DOHH2 (cell line): ENCODE data around the gene KRTAP17-1.

Experiments used
- CTCF ChIP-seq: fragments of 200-600 bp; sonication (generic); IDR thresholded peaks from one replicate; pipeline ENCODE4 v1.5.1; 2014; ENCODE audit warnings: antibody characterized with exemption, mild to moderate bottlenecking, low read depth, low read length; ENCODE audit not compliant: poor library complexity, severe bottlenecking
- EZH2phosphoT487 ChIP-seq: fragments of 200-600 bp; sonication (generic); IDR thresholded peaks from 2 replicates; pipeline ENCODE4 v1.6.1; 2017; ENCODE audit warnings: borderline replicate concordance, mild to moderate bottlenecking, antibody characterized with exemption, low read length, moderate library complexity, mixed read lengths

- TF ChIP-seq CTCF: no peak
- no peak for TF ChIP-seq EZH2phosphoT487
Observed at GRCh38 chr17:41315814-41316445, 420 bp upstream of the KRTAP17-1 start.
